PC-9 (cell line): ENCODE results near the gene DDI1.

Experiments
- CTCF ChIP-seq: fragments of 200-600 bp; sonication (generic); conservative IDR thresholded peaks from 2 replicates; pipeline ENCODE4 v1.6.1; 2017; ENCODE audit warnings: mixed run types, antibody characterized with exemption, mild to moderate bottlenecking, moderate library complexity
- EZH2 ChIP-seq: fragments of 200-600 bp; sonication (generic); IDR thresholded peaks from 2 replicates; pipeline ENCODE4 v1.8.0; 2017; ENCODE audit warnings: antibody characterized with exemption, low read depth

- TF ChIP-seq CTCF = no peak
- no peak for TF ChIP-seq EZH2
Measured at GRCh38 chr11:104049116-104049515, 12.7 kb downstream of the DDI1 start.
